Adipose tissue (tissue), 3 donors: ENCODE measurements around the gene ARGLU1. TPM values are rescaled to one million over a fixed set of nuclear protein-coding genes. Genes with fewer than 3 reads are reported as not detected.

Experiments used
- H3K27ac ChIP-seq: one replicate; pipeline ENCODE4 v1.5.1; 2013; ENCODE audit warnings: low read depth, low read length
- WGBS, 3 donors: extraction: QIAGEN DNeasy Blood & Tissue Kit; methylation state at CpG; one replicate each; pipeline ENCODE4 v1.1.7; 2013; 5-methylcytosine and 5-hydroxymethylcytosine counted together
- polyA plus RNA-seq, 3 donors: library from polyadenylated mRNA; stranded (reverse); fragments of 200-250 nt; gene quantifications; one replicate each; pipeline ENCODE4 v1.2.3, GENCODE V29; 2013
- donor health status: healthy with polysubstance abuse.
- donor health status: Bipolar disorder and iron deficiency.
- donor health status: healthy.

ARGLU1 gene
- polyA plus RNA-seq, 3 donors, result 32.3 to 55.4 (median 48.5) TPM

GRCh38 chr13:106591299-106591698 lies 23.4 kb upstream of the ARGLU1 start:
- WGBS, 3 donors, result 29 to 81% (median 67%) methylated on average over 2 of the region's 2 CpGs

GRCh38 chr13:106589716-106590115 lies 21.8 kb upstream of the ARGLU1 start:
- WGBS, 3 donors, result 80 to 95% (median 88%) methylated on average over 5 of the region's 5 CpGs
- no peak overlapping the region for H3K27ac ChIP-seq

More at GRCh38 chr13:106591299-106591698, 23.4 kb upstream of the ARGLU1 start:
- H3K27ac ChIP-seq, result no peak overlapping the region

GRCh38 chr13:106588367-106588766 lies 20.4 kb upstream of the ARGLU1 start:
- no peak overlapping the region for H3K27ac ChIP-seq
- 76 to 84% (median 80%) methylated on average over 4 of the region's 4 CpGs for WGBS, 3 donors

GRCh38 chr13:106587787-106588186 lies 19.9 kb upstream of the ARGLU1 start:
- 63 to 80% (median 63%) methylated on average over 3 of the region's 3 CpGs for WGBS, 3 donors
- H3K27ac ChIP-seq, result no peak overlapping the region

- no peak overlapping the region for H3K27ac ChIP-seq
- WGBS, 3 donors, result 72 to 86% (median 85%) methylated on average over 4 of the region's 4 CpGs
Measured at GRCh38 chr13:106586648-106587166, 18.8 kb upstream of the ARGLU1 start.

- no peak overlapping the region for H3K27ac ChIP-seq
- WGBS, 3 donors, result 43 to 88% (median 84%) methylated on average over 4 of the region's 4 CpGs
Measured at GRCh38 chr13:106581225-106581624, 13.3 kb upstream of the ARGLU1 start.

GRCh38 chr13:106575896-106576295 lies 8.0 kb upstream of the ARGLU1 start:
- no peak overlapping the region for H3K27ac ChIP-seq

GRCh38 chr13:106573868-106574267 lies 5.9 kb upstream of the ARGLU1 start:
- no peak overlapping the region for H3K27ac ChIP-seq
- 25 to 57% (median 54%) methylated on average over 3 of the region's 3 CpGs for WGBS, 3 donors

GRCh38 chr13:106573284-106573846 lies 5.4 kb upstream of the ARGLU1 start:
- H3K27ac ChIP-seq, result no peak overlapping the region
- 67 to 83% (median 69%) methylated on average over 8 of the region's 8 CpGs for whole genome bisulfite sequencing, 3 donors

GRCh38 chr13:106570299-106570852 lies 2.4 kb upstream of the ARGLU1 start:
- no peak overlapping the region for H3K27ac ChIP-seq
- 38 to 66% (median 50%) methylated on average over 13 to 14 of the region's 14 CpGs for WGBS, 3 donors

- WGBS, 3 donors, result 66 to 83% (median 81%) methylated on average over 3 of the region's 3 CpGs
- H3K27ac ChIP-seq, result no peak overlapping the region
Measured at GRCh38 chr13:106569233-106570095, 1.5 kb upstream of the ARGLU1 start.

- 18 to 26% (median 20%) methylated on average over 11 of the region's 11 CpGs for WGBS, 3 donors
- no peak overlapping the region for H3K27ac ChIP-seq
Measured at GRCh38 chr13:106568299-106569003, 514 bp upstream of the ARGLU1 start.

- 1% methylated on average over 34 of the region's 34 CpGs for WGBS, 3 donors
Measured at GRCh38 chr13:106566641-106567473, 1.1 kb downstream of the ARGLU1 start.

GRCh38 chr13:106565127-106565775 lies 2.7 kb downstream of the ARGLU1 start:
- 30 to 48% (median 36%) methylated on average over 4 of the region's 4 CpGs for WGBS, 3 donors
- H3K27ac ChIP-seq, result no peak overlapping the region

More at GRCh38 chr13:106566641-106567473, 1.1 kb downstream of the ARGLU1 start:
- peak overlapping the region; percentile 77 for H3K27ac ChIP-seq

GRCh38 chr13:106562301-106562700 lies 5.6 kb downstream of the ARGLU1 start:
- WGBS, 3 donors, result 89 to 93% (median 91%) methylated on average over 1 of the region's 1 CpG
- H3K27ac ChIP-seq, result no peak overlapping the region

- no peak overlapping the region for H3K27ac ChIP-seq
- WGBS, 3 donors, result 41 to 57% (median 43%) methylated on average over 6 of the region's 6 CpGs
Measured at GRCh38 chr13:106561551-106562170, 6.3 kb downstream of the ARGLU1 start.

- 65 to 70% (median 66%) methylated on average over 1 of the region's 1 CpG for WGBS, 3 donors
Measured at GRCh38 chr13:106560821-106561220, 7.1 kb downstream of the ARGLU1 start.

More at GRCh38 chr13:106560821-106561220, 7.1 kb downstream of the ARGLU1 start:
- H3K27ac ChIP-seq, result no peak overlapping the region
